CD4-positive, alpha-beta T cell treated with Interleukin-6 for 4 hours (primary cell): Measurements from ENCODE around the gene DPYSL4.

Experiments
- DNase-seq: peaks from one replicate; pipeline ENCODE4 v3.0.0-alpha.2; 2020; ENCODE audit warnings: mixed read lengths

DPYSL4 gene

DNA sequence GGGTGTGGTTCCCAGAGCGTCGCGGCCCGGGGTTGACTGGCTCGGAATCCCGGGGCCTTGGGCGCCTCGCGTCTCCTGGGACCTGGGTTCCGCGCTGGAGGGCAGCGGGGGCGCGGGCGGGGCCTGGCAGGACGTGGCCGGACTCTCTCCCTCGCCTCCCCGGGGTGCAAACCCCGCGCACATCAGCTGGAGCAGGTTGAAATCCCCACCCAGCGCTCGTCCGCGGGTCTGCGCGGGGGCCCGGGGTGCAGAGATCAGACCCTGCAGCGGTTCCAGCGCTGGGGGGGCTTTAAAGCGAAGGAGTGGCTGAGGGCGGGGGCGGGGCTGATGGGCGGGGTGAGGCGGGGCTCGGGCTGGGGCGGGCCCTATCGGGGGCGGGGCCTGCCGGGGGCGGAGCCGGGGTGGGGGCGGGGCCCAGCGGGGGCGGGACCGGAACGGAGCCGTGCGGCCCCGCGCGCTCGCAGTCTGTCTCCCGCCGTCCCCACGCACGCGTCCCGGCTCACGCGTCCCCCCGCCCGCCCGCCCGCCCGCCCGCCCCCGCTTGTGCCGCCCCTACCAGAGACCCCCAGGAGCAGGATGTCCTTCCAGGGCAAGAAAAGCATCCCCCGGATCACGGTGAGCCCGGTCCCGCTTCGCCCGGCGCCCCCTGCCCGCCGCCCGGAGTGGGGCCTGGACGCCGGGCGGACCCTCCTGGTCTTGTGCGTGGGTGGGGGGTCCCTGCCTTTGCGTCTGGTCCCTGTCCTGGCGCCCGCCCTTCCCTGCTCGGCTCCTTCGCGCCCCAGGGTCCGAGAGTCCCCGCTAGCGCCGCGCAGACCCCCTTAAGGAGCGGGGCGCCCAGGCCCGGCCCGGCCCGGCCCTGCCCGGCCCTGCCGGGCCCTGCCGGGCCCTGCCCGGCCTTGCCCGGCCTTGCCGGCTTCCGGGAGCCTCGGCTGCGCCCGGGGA lies at the start of gene DPYSL4:
DPYSL4 (plus strand) TSS at position 461 of the 942 bp plus-strand sequence; CDS start at position 577, 116 bp downstream.
- DNase-seq: peak; percentile 46

DNA sequence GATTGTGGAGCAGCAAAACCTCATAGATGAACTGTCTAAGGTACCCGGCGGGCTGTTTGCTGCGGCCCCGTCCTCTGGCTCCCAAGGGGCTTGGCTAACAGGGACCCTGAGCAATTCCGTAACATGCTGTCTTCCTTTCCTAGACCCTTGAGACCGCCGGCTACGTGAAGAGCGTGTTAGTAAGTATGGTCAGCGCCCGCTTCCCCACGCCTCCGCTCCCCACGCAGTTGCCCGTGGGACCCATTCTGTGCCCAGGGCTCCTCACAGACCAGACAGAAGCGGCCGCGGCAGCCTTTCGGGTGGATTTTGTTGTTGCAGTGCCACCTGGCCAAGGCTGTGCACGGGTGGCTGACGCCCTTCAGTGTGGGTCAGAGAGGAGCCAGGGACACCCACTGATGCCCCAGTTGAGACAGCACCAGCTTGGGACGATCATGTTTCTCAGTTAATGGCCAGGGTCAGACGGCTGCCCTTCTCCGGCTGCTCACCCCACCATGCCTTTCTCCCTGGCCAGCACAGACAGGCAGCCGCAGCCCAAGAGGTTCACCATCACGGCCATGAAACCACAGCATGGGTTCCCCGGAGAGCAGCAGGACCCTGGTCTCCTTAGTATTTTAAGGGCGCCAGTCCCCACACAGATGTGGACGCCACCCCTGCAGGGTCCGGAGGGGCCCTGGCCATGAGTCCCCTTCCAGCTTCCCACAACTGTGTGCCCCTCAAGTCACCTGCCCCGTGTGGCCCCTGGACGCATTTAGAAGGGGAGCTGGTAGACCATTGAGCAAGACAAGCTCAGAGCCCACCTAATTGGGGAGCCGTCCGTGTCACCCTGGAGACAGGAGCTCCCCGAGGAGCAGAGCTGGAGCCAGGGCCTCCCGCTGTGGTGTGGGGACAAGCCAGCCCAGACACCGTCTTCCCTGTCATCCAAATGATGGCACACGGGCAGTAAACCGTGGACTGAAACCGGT lies 49.4 kb upstream of the DPYSL4 start:
- DNase-seq: no peak

DNA sequence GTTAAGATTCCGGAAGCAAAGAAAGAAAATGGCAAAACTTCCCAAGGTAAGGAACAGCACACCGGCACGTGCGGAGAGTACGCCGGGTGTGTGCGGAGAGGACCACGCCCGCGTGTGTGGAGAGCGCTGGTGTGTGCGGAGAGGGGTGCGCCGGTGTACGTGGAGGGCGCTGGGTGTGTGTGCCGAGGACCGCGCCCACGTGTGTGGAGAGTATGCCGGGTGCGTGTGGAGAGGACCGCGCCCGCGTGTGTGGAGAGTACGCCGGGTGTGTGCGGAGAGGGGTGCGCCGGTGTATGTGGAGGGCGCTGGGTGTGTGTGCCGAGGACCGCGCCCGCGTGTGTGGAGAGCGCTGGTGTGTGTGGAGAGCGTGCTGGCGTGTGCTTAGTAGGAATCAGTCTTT lies 48.6 kb upstream of the DPYSL4 start:
- DNase-seq: no peak

DNA sequence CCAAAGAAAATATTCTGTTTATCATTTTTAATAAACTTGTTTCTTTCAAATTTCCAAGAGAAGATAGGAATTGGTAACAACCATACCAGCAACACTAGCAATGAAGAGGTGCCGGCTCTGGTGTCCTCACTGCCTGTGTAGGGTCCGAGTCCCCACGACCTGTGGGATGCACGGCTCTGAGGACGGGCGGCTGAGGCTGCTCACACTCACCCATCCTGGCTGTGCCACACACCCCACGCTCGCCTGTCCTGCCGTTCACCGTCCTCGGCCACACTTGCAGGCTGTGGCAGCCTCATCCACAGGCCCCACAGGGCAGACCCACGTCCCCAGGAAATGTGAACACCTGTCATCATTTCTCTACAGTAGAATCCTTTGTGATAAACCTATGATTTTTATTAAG lies 48.2 kb upstream of the DPYSL4 start:
- no peak for DNase-seq

DNA sequence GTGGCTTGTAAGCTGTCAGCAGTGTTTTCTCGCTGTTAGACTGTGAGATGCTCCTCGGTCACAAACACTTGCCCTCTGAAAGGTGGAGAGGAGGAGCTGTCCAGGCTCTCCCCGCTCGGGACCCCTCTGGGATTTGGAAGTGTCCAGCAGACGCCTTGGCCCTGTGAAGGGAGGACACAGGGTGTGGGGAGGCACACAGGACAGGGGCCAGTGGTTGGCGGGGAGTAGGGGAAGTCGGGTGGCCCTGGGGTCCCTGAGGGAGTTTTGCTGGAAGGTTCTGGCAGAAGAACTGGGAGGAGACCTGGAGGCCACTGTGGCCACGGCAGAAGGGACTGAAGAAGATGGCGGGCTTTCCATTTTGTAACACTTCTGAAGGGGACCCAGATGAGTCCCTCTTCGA lies 47.2 kb upstream of the DPYSL4 start:
- DNase-seq: no peak

DNA sequence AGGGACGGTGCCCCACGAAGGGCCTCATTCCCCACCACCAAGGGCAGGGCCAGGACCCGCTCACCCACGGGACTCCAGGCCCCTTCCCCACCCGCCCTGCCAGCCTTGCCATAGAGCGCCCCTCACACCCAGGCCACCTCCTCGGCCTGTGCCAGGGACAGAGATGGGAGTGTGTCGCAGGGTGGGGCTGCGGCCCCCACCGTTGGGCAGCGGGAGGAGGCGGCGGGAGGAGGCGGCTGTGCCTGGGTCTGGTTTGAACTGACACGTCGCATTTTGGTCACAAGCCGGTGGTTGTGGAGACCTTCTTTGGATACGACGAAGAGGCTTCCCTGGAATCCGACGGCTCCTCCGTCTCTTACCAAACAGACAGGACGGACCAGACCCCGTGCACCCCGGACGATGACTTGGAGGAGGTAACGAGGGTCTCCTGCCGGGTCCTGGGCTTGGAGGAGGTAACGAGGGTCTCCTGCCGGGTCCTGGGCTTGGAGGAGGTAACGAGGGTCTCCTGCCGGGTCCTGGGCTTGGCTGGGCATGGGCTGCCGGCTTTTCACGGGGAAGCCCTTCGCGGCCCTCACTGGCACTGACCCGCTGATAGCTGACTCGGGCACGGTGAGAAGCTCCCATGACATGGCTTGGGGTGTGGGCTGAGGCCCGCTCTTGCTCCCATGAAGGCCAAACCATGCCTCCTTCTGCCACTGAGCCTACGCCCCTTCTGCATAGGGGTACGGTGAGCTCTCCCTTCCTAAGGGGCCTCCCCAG lies 46.4 kb upstream of the DPYSL4 start:
- DNase-seq: no peak

DNA sequence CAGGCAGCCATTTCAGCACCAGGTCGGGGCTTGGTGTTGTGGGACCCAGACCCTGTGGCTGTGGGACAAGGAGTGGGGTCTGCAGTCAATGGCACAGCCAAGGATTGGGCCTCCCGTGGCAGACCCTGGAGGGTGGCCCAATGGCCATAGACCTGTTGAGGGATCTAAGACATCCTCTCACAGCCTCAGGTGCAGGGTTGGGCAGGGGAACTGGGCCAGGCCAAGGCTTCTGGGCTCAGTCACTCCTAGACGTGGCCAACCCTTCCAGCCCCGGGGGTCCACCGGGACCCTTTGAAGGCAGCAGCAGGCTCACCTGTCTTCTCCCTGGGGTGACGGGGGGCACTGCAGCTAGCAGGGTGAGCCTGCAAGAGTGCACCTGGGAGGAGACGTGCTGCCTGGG lies 45.7 kb upstream of the DPYSL4 start:
- DNase-seq: no peak

DNA sequence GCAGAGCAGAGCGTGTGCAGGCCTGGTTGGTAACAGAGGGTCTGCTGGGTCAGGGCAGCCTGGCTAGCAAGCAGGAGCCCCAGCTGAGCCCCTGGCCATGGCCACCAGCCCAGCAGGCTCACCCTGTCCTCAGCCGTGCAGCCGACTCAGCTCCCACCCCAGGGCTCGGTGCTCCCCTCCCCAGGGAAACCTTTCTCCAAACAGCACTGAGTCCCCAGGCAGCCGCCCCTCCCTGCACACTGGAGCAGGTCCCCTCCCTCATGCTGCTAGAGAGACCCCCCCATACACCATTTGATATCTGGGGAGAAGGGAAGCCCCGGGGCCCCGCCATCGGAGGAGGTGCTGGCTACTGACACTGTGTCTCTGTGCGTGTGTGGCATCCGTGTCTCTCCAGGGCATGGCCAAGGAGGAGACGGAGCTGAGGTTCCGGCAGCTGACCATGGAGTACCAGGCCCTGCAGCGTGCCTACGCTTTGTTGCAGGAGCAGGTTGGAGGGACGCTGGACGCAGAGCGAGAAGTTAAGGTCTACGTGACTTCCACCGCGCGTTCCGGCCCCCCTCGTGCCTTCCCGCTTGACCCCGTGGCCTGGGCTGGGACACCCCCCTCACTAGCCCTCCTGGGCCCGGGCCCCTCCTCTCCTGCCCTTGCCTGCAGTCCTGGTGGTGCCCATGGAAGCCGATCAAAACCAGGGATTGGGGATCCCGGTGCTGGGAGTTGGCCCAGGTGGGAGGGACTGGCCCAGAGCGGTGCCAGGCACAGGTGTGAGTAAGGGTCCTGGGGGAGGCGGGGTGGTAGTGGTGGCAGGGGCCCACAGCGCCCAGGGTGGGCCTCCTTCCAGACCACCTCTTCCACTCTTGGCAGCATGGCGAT lies 45.0 kb upstream of the DPYSL4 start:
- no peak for DNase-seq

DNA sequence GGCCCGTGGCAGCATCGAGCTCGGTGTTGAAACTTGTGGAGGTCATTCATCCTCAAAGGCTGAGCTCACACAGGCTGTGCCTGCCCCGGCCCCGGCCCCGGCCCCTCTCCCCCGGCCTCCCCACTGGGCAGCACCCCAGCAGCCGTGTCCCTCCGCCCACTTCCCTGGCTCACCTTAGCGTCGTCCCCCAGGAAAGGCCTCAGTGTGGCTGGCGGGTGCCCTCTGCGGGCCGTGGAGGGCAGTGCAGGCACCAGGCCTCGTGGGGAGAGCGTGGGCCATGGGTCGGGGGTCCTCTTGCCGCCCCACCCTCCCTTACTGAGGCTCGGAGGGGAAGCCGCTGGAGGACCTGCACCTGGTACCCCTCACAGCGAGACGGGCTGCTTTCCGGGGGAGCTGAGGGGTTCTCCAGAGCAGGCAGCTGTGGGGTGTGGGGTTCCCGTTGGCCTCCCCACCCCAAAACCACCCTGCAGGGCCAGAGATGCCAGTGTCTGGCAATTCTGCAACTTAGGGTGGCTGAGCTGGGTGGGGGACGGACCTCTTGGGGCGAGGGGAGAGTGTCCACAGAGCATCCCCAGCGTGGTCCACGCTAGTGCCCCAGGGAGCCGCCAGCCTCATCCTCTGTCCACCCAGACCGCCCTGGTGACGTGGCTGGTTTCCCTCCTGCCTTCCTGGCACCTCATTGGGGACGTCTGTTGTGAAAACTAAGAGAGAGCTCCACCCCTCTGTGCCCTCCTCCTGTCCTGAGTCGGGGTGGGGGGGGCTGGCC lies 44.2 kb upstream of the DPYSL4 start:
- DNase-seq: peak; percentile 65

DNA sequence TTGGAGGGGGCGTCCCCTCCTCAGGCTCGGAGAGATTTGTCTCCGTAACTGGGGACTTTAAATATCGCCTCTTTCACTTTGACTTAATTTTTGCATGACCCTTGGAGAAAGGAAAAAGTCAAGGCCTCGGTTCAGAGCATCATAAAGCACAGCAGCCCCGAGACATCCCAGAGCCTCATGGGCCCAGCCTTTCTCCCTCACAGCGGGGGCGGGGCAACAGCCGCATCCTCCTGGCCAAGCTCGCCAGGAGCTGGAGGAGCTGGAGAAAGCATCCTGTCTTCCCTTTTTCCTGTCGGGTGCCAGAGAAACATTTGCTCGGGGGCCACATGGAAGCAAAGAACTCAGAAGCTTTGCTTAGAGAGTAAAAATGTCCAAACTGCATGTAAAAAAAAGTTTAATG lies 43.6 kb upstream of the DPYSL4 start:
- no peak for DNase-seq

DNA sequence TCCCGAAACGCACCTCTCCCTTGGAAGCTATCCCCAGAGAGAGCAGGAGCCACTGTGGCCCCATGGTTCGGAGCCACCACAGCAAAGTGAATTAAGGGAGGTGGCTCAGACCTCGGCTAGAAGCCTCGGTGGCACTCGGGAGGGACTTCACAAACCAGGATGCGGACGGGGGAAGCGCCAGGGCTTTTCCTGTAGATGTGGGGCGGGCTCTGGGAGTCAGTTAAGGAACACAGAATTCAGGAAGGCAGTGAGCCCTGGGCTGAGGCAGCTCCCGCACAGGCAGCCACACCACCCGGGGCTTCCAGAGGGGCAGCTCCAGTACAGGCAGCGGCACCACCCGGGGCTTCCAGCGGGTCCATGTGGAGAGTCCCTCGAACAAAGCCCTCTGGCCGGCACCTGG lies 42.7 kb upstream of the DPYSL4 start:
- no peak for DNase-seq

DNA sequence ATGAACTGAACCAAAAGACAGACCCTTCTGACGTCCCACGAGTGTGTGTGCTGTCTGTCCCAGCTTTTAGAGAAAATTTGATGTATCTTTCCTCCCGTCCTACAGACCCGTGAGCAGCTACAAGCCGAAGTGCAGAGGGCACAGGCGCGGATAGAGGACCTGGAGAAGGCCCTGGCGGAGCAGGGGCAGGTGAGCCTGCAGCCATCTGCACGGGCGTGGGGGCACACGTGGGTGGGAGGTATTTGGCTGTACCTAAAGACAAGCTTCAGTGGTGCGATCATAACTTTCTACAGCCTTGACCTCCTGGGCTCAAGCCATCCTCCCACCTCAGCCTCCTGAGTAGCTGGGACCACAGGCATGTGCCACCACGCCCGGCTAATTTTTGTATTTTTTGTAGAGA lies 41.7 kb upstream of the DPYSL4 start:
- no peak for DNase-seq

DNA sequence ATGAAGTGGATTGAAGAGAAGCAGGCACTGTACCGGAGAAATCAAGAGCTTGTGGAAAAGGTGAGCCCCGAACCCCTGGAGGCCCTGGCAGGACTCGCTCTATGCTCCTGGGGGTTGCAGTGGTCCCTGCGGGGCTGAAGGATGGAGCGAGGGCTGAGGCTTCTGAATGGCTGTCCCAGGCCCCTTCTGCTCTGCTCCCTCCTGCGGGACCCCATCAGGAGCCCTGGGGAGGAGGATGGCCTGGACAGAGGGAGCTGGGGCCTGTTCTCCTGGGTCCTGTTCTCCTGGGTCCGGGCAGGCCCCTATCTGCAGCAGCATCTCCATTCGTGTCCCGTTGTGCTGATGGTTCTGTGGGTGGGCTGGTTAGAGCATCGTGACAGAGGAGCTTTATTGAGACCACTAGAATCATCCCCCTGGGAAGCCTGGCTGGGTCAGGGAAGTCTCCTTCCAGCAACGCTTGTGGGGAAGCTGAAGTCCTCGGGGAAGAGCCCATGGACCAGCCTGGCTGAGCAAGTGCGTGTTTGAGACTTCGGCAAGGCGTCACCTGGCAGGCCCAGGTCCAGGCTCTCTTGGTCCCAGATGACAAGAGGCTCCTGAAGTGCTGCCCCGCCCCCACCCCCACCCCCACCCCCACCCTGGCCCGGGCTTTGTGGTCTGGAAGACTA lies 41.1 kb upstream of the DPYSL4 start:
- no peak for DNase-seq

DNA sequence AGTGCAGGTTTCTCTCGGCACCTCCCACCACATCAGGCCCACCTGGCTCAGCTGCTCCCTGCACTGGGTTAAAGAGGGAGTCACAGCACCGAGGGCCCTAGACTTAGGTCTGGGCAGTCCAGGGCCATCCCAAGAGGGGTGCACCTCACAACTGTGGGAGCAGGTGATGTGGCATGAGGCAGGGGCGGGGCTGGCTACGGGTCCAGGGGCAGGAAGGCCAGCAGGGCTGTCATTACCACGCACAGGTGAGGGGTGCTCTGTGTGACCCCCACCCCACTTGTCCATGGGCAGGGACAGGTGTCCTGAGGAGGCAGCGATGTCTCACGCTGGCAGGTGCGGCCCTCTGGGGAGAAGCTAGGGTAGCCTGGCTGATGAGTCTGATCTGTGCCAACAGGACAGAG lies 40.5 kb upstream of the DPYSL4 start:
- DNase-seq: no peak

DNA sequence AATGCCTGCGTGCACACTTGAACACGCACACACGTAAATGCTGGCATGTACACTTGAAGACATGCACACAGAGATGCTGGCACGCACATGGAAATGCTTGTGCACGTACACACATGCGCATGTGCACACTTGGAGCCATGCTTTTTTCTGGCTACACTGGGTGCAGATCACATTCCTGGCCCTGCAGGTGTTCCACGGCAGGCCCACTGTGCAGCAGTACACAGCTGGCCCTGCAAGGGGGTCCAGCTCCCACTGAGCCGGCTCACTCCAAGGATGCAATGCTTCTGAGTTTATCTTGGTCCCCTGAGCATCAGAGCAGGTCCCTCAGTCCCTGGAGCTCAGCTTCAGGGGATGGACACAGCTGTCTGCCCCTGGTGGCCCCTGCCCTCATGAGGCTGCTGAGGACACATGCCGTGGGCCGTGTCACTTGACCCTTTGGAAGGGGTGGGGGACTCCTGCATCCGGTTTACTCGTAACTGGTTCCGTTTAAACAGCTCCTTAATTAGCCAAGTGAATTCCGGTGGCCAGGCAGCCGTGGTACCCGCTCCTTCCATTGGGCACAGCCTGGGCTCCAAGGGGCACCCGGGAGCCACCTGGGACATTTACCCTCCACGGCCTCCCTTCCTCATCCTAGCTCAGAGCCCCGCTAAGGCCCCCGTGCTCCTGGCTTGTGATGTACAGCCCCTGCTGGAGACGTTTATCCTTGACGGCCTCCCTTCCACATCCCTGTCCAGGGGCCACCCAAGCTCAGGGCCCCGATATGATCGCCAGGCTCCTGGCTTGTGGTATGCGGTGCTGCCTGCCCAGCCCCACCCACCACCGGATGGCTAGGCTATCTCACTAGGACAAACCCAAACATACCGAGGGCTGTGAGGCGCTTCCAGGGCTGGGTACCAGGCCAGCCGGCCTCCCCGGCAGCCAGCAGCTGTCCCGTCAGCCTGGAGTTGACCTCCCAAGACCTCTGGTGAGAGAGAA lies 39.5 kb upstream of the DPYSL4 start:
- no peak for DNase-seq

DNA sequence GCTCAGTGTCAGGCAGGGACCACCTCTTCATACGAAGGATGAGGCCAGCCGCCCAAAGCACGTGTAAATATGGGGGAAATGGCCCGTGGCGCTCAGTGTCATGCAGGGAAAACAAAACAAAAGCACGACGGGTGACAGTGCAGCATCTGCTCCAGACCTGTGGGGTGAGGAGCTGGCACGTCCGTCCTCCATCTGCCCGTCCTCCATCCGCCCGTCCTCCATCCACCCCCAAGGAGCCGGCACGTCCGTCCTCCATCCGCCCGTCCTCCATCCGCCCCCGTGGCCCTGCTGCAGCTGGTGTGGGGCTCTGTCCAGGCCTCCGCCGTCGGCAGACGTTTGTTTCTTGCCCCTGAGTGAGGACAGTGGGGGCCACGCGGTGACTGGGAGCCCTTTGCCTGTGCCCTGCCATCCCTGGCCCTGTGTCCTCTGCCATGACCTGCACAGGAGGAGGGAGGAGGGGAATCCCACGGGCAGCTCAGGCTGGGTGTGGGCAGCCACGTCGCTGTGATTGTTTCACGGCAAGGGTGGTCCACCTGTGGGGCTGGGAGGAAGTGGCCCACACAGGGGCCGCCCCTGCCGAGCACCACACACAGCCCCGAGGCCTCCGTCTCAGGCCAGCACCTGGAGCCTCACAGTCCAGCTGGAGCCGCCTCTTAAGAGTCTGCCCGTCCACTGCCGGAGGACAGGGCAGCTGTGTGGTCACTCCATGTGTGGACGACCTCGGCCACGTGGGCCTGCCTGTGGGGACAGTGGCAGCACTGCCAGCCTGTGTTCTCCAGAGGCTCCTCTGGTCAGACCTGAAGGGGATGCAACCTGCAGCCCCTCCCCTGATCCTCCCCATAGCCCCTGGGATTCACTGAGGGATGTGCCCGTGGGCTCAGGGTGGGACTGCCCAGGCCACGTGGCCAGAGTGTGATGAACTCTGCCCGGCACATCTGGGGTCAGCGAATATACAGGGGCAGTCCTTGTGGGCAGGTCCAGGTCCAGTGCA lies 38.2 kb upstream of the DPYSL4 start:
- no peak for DNase-seq

DNA sequence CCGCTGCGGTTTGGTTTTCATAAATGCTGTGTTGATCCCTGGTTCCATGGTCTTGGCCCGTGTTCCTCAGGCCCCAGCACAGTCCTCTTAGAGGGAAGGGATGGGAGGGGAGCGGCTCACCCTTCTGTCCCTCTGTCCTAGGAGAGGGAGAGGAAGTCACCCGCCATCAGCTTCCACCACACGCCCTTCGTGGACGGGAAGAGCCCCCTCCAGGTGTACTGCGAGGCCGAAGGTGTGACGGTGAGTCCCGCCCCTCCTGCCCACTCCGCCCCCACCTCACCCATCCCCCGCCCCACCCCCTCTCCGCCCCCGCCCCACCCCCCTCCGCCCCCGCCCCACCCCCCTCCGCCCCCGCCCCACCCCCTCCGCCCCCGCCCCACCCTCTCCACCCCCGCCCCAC lies 37.5 kb upstream of the DPYSL4 start:
- DNase-seq: no peak

DNA sequence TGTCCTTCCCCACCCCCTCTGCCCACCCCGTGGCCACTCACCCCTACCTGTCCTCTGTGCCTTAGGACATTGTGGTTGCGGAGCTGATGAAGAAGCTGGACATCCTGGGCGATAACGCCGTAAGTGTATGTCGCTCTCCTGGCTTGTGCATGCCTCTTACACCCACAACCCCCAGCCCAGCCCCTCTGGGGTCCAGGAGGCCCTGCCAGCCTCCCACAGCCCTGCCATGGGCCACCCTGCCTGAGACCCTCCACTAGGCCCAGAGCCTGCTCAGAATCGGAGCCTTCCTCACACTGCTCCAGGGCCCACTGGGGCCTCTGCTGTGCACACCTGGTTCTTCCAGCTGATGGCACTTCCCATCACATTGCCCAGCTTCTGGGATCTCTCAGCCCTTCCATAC lies 36.8 kb upstream of the DPYSL4 start:
- DNase-seq: no peak
